Muscle of leg (tissue), 11 donors: Measurements from ENCODE around the gene PRMT3. TPM values are rescaled to one million over a fixed set of nuclear protein-coding genes. Genes with fewer than 3 reads are reported as not detected.

ENCODE experiments used
- DNase-seq: peaks from one replicate; pipeline ENCODE4 v3.0.0; 2013
- H3K27ac ChIP-seq: one replicate; pipeline ENCODE4 v1.5.1; 2013; ENCODE audit warnings: mild to moderate bottlenecking, low read length, control low read depth
- H3K27me3 ChIP-seq: one replicate; pipeline ENCODE4 v1.6.1; 2013; ENCODE audit warnings: low read length; ENCODE audit not compliant: control insufficient read depth, insufficient read depth
- H3K36me3 ChIP-seq: one replicate; pipeline ENCODE4 v1.6.1; 2013; ENCODE audit warnings: low read length; ENCODE audit not compliant: control insufficient read depth, insufficient read depth
- H3K4me1 ChIP-seq: one replicate; pipeline ENCODE4 v1.6.1; 2013; ENCODE audit warnings: low read length; ENCODE audit not compliant: control insufficient read depth, insufficient read depth
- H3K4me3 ChIP-seq: one replicate; pipeline ENCODE4 v1.5.1; 2013; ENCODE audit warnings: low read length, control low read depth
- H3K9me3 ChIP-seq: replicated peaks from 2 replicates; pipeline ENCODE4 v1.6.1; 2013; ENCODE audit warnings: low read depth, low read length; ENCODE audit not compliant: control insufficient read depth
- WGBS: methylation state at CpG from one replicate; pipeline ENCODE4 v1.1.5; 2013; ENCODE audit warnings: missing lambda C conversion rate; ENCODE audit not compliant: insufficient coverage; 5-methylcytosine and 5-hydroxymethylcytosine counted together
- polyA plus RNA-seq, 8 donors: library from polyadenylated mRNA; unstranded; fragments of 120-200 nt; gene quantifications; one replicate each; pipeline versions ENCODE4 v1.2.1 to v1.2.3, GENCODE V29; 2013; ENCODE audit warnings: inconsistent platforms in 1 of 8, low replicate concordance in 1 of 8; ENCODE audit not compliant: insufficient read length in 8 of 8, insufficient read depth in 1 of 8
- total RNA-seq: library from RNA; stranded (reverse); fragments of 120-200 nt; gene quantifications from one replicate; pipeline ENCODE4 v1.2.4, GENCODE V29; 2013

The PRMT3 gene
- total and polyA plus RNA-seq, 9 donors = 8.9 to 12.1 (median 11.0) TPM

GRCh38 chr11:20501252-20501651 is 113.7 kb downstream of the PRMT3 start:
- Histone ChIP-seq H3K36me3 (no peaks in the 10 kb centered on the region), H3K27me3 (no peaks in the 10 kb centered on the region), H3K4me3 (no peak overlapping the region), H3K27ac (no peak overlapping the region), H3K4me1 (no peaks in the 10 kb centered on the region), H3K9me3 (no peaks in the 10 kb centered on the region)
- no peak for DNase-seq

- Histone ChIP-seq H3K27me3 (no peaks in the 10 kb centered on the region), H3K4me3 (no peak overlapping the region), H3K36me3 (no peaks in the 10 kb centered on the region), H3K9me3 (no peaks in the 10 kb centered on the region), H3K4me1 (no peaks in the 10 kb centered on the region), H3K27ac (no peak overlapping the region)
- DNase-seq = no peak
- WGBS = 95% methylated on average over 3 of the region's 4 CpGs
Measured at GRCh38 chr11:20501971-20502370, 114.5 kb downstream of the PRMT3 start.

GRCh38 chr11:20511982-20512381 is 124.5 kb downstream of the PRMT3 start:
- WGBS = no CpG with 5 or more reads among the region's 5 CpGs
- no peaks in the 10 kb centered on the region for H3K9me3 ChIP-seq
- H3K27ac ChIP-seq = no peak overlapping the region
- no peaks in the 10 kb centered on the region for H3K4me1 ChIP-seq
- no peak for DNase-seq
- no peak overlapping the region for H3K4me3 ChIP-seq
- no peaks in the 10 kb centered on the region for H3K27me3 ChIP-seq
- peaks cover 3% of the 10 kb centered on the region for H3K36me3 ChIP-seq

DNA sequence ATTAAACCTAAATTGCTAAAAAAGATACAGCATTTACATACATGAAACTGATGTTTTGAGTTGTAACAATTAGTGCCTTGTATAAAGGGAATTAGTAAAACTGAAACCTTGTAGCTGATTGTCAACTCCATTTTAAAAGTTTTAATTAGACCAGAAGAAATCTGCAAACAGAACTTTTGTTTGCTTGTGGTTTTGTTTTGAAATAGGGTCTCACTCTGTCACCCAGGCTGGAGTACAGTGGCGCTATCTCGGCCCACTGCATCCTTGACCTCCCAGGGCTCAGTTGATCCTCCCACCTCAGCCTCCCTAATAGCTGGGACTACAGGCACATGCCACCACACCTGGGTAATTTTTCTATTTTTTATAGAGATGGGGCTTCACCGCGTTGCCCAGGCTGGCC is 125.4 kb downstream of the PRMT3 start:
- Histone ChIP-seq H3K36me3 (peaks cover 3% of the 10 kb centered on the region), H3K4me1 (no peaks in the 10 kb centered on the region), H3K27ac (no peak overlapping the region), H3K27me3 (no peaks in the 10 kb centered on the region), H3K9me3 (no peaks in the 10 kb centered on the region), H3K4me3 (no peak overlapping the region)
- DNase-seq = no peak
- WGBS = 100% methylated on average over 1 of the region's 4 CpGs

DNA sequence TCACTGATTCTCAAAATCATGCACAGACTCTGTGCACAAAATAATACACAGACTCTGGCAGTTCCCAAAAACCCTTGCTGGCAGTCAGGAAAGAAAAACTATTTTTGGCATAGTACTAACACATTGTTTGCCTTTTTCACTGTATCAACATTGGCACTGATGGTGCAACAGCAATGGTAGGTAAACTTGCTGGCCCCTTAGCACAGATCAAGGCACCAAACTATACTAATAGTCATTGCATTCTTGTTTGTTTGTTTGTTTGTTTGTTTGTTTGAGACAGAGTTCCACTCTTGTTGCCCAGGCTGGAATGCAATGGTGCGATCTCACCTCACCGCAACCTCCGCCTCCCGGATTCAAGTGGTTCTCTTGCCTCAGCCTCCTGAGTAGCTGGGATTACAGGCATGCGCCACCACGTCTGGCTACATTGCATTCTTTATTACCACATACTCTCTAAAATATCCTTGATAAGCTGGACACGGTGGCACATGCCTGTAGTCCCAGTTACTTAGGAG is 130.9 kb downstream of the PRMT3 start:
- WGBS = 79% methylated on average over 6 of the region's 7 CpGs
- no peaks in the 10 kb centered on the region for H3K9me3 ChIP-seq
- no peaks in the 10 kb centered on the region for H3K4me1 ChIP-seq
- H3K27me3 ChIP-seq = no peaks in the 10 kb centered on the region
- no peak overlapping the region for H3K4me3 ChIP-seq
- no peaks in the 10 kb centered on the region for H3K36me3 ChIP-seq
- no peak overlapping the region for H3K27ac ChIP-seq
- DNase-seq = no peak

GRCh38 chr11:20522536-20522935 is 135.0 kb downstream of the PRMT3 start:
- H3K36me3 ChIP-seq = no peaks in the 10 kb centered on the region

GRCh38 chr11:20529757-20530156 is 142.2 kb downstream of the PRMT3 start:
- Histone ChIP-seq H3K36me3 (no peaks in the 10 kb centered on the region), H3K4me3 (no peak overlapping the region), H3K27me3 (no peaks in the 10 kb centered on the region), H3K27ac (no peak overlapping the region), H3K9me3 (no peaks in the 10 kb centered on the region), H3K4me1 (no peaks in the 10 kb centered on the region)
- 76% methylated on average over 3 of the region's 5 CpGs for WGBS
- DNase-seq = no peak

More at GRCh38 chr11:20522536-20522935, 135.0 kb downstream of the PRMT3 start:
- H3K4me3 ChIP-seq = no peak overlapping the region
- H3K27me3 ChIP-seq = no peaks in the 10 kb centered on the region
- no peak for DNase-seq
- H3K4me1 ChIP-seq = no peaks in the 10 kb centered on the region
- no peaks in the 10 kb centered on the region for H3K9me3 ChIP-seq
- WGBS = no CpG with 5 or more reads among the region's 1 CpG
- no peak overlapping the region for H3K27ac ChIP-seq

DNA sequence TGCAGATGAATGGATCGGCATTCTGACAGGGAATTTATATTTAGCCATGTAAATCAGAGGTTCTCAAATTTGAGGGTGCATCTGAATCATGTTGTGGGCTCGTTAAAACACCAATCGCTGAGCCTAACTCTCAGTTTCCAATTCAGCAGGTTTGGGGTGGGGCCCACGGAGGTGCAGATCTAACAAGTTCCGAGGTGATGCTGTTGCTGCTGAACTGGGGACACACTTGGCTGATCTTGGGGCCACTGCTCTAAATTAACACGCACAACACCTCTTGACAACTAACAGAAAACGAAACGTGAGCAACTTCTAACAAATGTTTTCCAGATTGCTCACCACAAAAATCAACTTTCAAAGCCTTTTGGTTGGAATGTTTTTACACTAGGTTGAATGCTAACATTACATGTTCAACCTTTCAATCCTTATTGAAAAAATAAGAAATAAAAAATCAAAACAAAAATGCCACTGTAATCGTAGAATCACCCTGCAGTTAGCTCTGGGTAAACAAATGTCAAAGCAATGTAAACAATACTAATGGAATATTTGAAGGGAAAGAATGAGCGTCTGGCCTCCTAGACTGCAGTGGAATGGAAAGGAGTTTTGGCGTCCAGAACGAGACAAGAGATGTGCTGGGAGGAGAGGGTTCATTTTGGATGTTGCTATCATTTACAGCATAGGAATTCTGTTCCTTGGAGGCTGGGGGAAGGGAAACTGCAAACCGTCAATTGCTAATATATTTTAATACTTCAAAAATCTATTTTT is 143.6 kb downstream of the PRMT3 start:
- 45% methylated on average over 5 of the region's 13 CpGs for WGBS
- Histone ChIP-seq H3K27me3 (no peaks in the 10 kb centered on the region), H3K9me3 (no peaks in the 10 kb centered on the region), H3K36me3 (no peaks in the 10 kb centered on the region), H3K4me1 (no peaks in the 10 kb centered on the region), H3K27ac (no peak overlapping the region), H3K4me3 (no peak overlapping the region)
- no peak for DNase-seq

- 40% methylated on average over 1 of the region's 2 CpGs for WGBS
- no peak overlapping the region for H3K27ac ChIP-seq
- no peak overlapping the region for H3K4me3 ChIP-seq
- H3K9me3 ChIP-seq = no peaks in the 10 kb centered on the region
- H3K4me1 ChIP-seq = no peaks in the 10 kb centered on the region
- no peak for DNase-seq
- H3K36me3 ChIP-seq = no peaks in the 10 kb centered on the region
- no peaks in the 10 kb centered on the region for H3K27me3 ChIP-seq
Measured at GRCh38 chr11:20535271-20535881, 147.9 kb downstream of the PRMT3 start.

DNA sequence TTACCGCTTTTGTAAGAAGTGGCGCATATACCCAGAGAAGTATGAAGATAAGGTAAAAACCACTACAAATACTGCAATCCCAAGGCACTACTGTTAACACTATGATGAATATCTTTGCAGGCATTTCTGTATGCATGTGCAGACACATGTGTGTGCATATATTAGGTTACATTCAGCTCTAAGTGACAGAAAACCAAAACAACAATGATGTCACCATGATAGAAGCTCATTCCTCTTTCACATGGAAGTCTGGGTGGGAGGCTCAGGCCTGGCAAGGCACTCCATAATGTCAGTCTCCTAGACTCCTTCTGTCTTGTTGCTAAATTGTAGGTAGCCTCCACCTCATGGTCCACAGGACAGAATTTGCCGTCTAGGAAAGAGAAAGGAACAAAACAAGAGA is 148.8 kb downstream of the PRMT3 start:
- 100% methylated on average over 1 of the region's 3 CpGs for WGBS
- H3K27me3 ChIP-seq = no peaks in the 10 kb centered on the region
- H3K4me1 ChIP-seq = no peaks in the 10 kb centered on the region
- H3K9me3 ChIP-seq = no peaks in the 10 kb centered on the region
- no peak for DNase-seq
- no peaks in the 10 kb centered on the region for H3K36me3 ChIP-seq
- no peak overlapping the region for H3K27ac ChIP-seq
- no peak overlapping the region for H3K4me3 ChIP-seq
